Stimulated activated CD4-positive, alpha-beta T cell treated with anti-CD3 and anti-CD28 coated beads, Interleukin-1b, Interleukin-23, amount 100 ng/mL, for 1 hour (primary cell): ENCODE measurements around the gene KITLG.
"Not testable (repeated sequence)": the region's sequence is repeated elsewhere in the genome, so short reads cannot be mapped to it uniquely, and the experiment has no call there.

Experiments used
- DNase-seq, 2 donors: peaks; one replicate each; pipeline ENCODE4 v3.0.0-alpha.2; 2020; ENCODE audit warnings: low read depth in 2 of 2

KITLG gene

GRCh38 chr12:88495031-88495430 lies 85.2 kb downstream of the KITLG start:
- no peak for DNase-seq

- DNase-seq: no peak
Observed at GRCh38 chr12:88494520-88494919, 85.8 kb downstream of the KITLG start.

- no peak for DNase-seq
Observed at GRCh38 chr12:88493636-88494035, 86.6 kb downstream of the KITLG start.

GRCh38 chr12:88490425-88490824 lies 89.8 kb downstream of the KITLG start:
- no peak for DNase-seq

- no peak for DNase-seq
Observed at GRCh38 chr12:88472775-88473174, 107.5 kb downstream of the KITLG start.

- no peak for DNase-seq
Observed at GRCh38 chr12:88472248-88472647, 108.0 kb downstream of the KITLG start.

GRCh38 chr12:88471331-88472045 lies 108.8 kb downstream of the KITLG start:
- DNase-seq: no peak

GRCh38 chr12:88469154-88469553 lies 111.1 kb downstream of the KITLG start:
- DNase-seq: no peak

GRCh38 chr12:88468581-88468980 lies 111.7 kb downstream of the KITLG start:
- no peak for DNase-seq

- not testable (repeated sequence) for DNase-seq
Observed at GRCh38 chr12:88466708-88467107, 113.6 kb downstream of the KITLG start.

GRCh38 chr12:88458327-88458726 lies 121.9 kb downstream of the KITLG start:
- no peak for DNase-seq

GRCh38 chr12:88453323-88453722 lies 126.9 kb downstream of the KITLG start:
- no peak for DNase-seq

- no peak for DNase-seq
Observed at GRCh38 chr12:88451205-88451604, 129.1 kb downstream of the KITLG start.

- no peak for DNase-seq
Observed at GRCh38 chr12:88450136-88450535, 130.1 kb downstream of the KITLG start.

GRCh38 chr12:88448337-88448915 lies 131.8 kb downstream of the KITLG start:
- DNase-seq: no peak

GRCh38 chr12:88445705-88446394 lies 134.4 kb downstream of the KITLG start:
- DNase-seq: no peak

GRCh38 chr12:88444481-88444880 lies 135.8 kb downstream of the KITLG start:
- DNase-seq: no peak
